H9 (cell line): ENCODE measurements around the gene PER2. TPM values are rescaled to one million over a fixed set of nuclear protein-coding genes. Genes with fewer than 3 reads are reported as not detected.

Source experiments
- DNase-seq: peaks from one replicate; pipeline ENCODE4 v3.0.0-alpha.2; 2017
- H2AFZ ChIP-seq: one replicate; pipeline ENCODE4 v1.6.1; 2013; ENCODE audit warnings: mild to moderate bottlenecking, low read length, control low read depth, moderate library complexity
- H2AK5ac ChIP-seq: 2 replicates; pipeline ENCODE4 v1.6.1; 2013; ENCODE audit warnings: low read length, control low read depth, mixed read lengths; ENCODE audit not compliant: insufficient read length
- H2BK120ac ChIP-seq: one replicate; pipeline ENCODE4 v1.6.1; 2013; ENCODE audit warnings: low read depth, mild to moderate bottlenecking, low read length, control low read depth, inconsistent platforms; ENCODE audit not compliant: poor library complexity, severe bottlenecking
- H2BK12ac ChIP-seq: 2 replicates; pipeline ENCODE4 v1.6.1; 2013; ENCODE audit warnings: low read length, control low read depth, mixed read lengths, low read depth; ENCODE audit not compliant: insufficient read length
- H2BK15ac ChIP-seq: 2 replicates; pipeline ENCODE4 v1.6.1; 2013; ENCODE audit warnings: low read depth, low read length, control low read depth
- H2BK20ac ChIP-seq: one replicate; pipeline ENCODE4 v1.6.1; 2013; ENCODE audit warnings: low read depth, mild to moderate bottlenecking, low read length, control low read depth, inconsistent platforms; ENCODE audit not compliant: poor library complexity, severe bottlenecking
- H2BK5ac ChIP-seq: 2 replicates; pipeline ENCODE4 v1.6.1; 2013; ENCODE audit warnings: low read length, control low read depth, mixed read lengths; ENCODE audit not compliant: insufficient read length
- H3K14ac ChIP-seq: 2 replicates; pipeline ENCODE4 v1.6.1; 2013; ENCODE audit warnings: low read length, control low read depth; ENCODE audit not compliant: insufficient read depth
- H3K18ac ChIP-seq: 2 replicates; pipeline ENCODE4 v1.6.1; 2013; ENCODE audit warnings: low read depth, mild to moderate bottlenecking, mixed read lengths, low read length, control low read depth; ENCODE audit not compliant: insufficient read length
- H3K23ac ChIP-seq: 2 replicates; pipeline ENCODE4 v1.6.1; 2013; ENCODE audit warnings: low read length, control low read depth, mixed read lengths, low read depth; ENCODE audit not compliant: insufficient read length
- H3K23me2 ChIP-seq: 2 replicates; pipeline ENCODE4 v1.6.1; 2013; ENCODE audit warnings: low read depth, mild to moderate bottlenecking, mixed read lengths, low read length, control low read depth; ENCODE audit not compliant: insufficient read length, poor library complexity, severe bottlenecking
- H3K27ac ChIP-seq: 2 replicates; pipeline ENCODE4 v1.5.1; 2013; ENCODE audit warnings: low read length, control low read depth, mixed read lengths, low read depth; ENCODE audit not compliant: insufficient read length
- H3K27me3 ChIP-seq: 2 replicates; pipeline ENCODE4 v1.6.1; 2013; ENCODE audit warnings: low read length, control low read depth, inconsistent platforms; ENCODE audit not compliant: insufficient read depth
- H3K4ac ChIP-seq: 2 replicates; pipeline ENCODE4 v1.6.1; 2013; ENCODE audit warnings: low read depth, mild to moderate bottlenecking, control low read depth, inconsistent platforms, low read length, moderate library complexity
- H3K4me1 ChIP-seq: 2 replicates; pipeline ENCODE4 v1.6.1; 2013; ENCODE audit warnings: low read length, control low read depth, inconsistent platforms; ENCODE audit not compliant: insufficient read depth
- H3K4me2 ChIP-seq: 2 replicates; pipeline ENCODE4 v1.6.1; 2013; ENCODE audit warnings: low read length, control low read depth, mixed read lengths; ENCODE audit not compliant: insufficient read length, insufficient read depth
- H3K56ac ChIP-seq: 2 replicates; pipeline ENCODE4 v1.6.1; 2013; ENCODE audit warnings: low read depth, mild to moderate bottlenecking, mixed read lengths, low read length, control low read depth; ENCODE audit not compliant: insufficient read length
- H3K79me1 ChIP-seq: 2 replicates; pipeline ENCODE4 v1.6.1; 2013; ENCODE audit warnings: low read depth, mild to moderate bottlenecking, moderate library complexity, low read length, control low read depth, inconsistent platforms; ENCODE audit not compliant: insufficient read depth, poor library complexity, severe bottlenecking
- H3K79me2 ChIP-seq: 2 replicates; pipeline ENCODE4 v1.6.1; 2013; ENCODE audit warnings: low read length, control low read depth, inconsistent platforms; ENCODE audit not compliant: insufficient read depth
- H3K9ac ChIP-seq: 2 replicates; pipeline ENCODE4 v1.6.1; 2013; ENCODE audit warnings: low read length, control low read depth, mixed read lengths; ENCODE audit not compliant: insufficient read length; ENCODE audit errors: extremely low read depth
- H3K9me3 ChIP-seq: one replicate; pipeline ENCODE4 v1.6.1; 2013; ENCODE audit warnings: low read depth, low read length, inconsistent platforms; ENCODE audit not compliant: control insufficient read depth
- H3T11ph ChIP-seq: one replicate; pipeline ENCODE4 v1.6.1; 2013; ENCODE audit warnings: mild to moderate bottlenecking, low read length, control low read depth, inconsistent platforms
- H4K20me1 ChIP-seq: one replicate; pipeline ENCODE4 v1.6.1; 2013; ENCODE audit not compliant: control insufficient read depth, insufficient read length, insufficient read depth
- H4K5ac ChIP-seq: 2 replicates; pipeline ENCODE4 v1.6.1; 2013; ENCODE audit warnings: low read depth, mild to moderate bottlenecking, mixed read lengths, low read length, control low read depth; ENCODE audit not compliant: insufficient read length
- H4K8ac ChIP-seq: replicated peaks from 2 replicates; pipeline ENCODE4 v1.6.1; 2013; ENCODE audit warnings: low read length, control low read depth, mixed read lengths, low read depth; ENCODE audit not compliant: insufficient read length
- H4K91ac ChIP-seq: 2 replicates; pipeline ENCODE4 v1.6.1; 2013; ENCODE audit warnings: low read depth, mild to moderate bottlenecking, moderate library complexity, mixed read lengths, low read length, control low read depth; ENCODE audit not compliant: insufficient read length
- H3K27ac Mint-ChIP-seq, 3 experiments: 2 replicates in 2 of 3; 3 replicates in 1 of 3; pipeline ENCODE4 v1.8.0; 2020 to 2021; ENCODE audit warnings: mixed read lengths in 3 of 3, mild to moderate bottlenecking in 1 of 3, moderate library complexity in 1 of 3
- H3K27me3 Mint-ChIP-seq: 2 replicates; pipeline ENCODE4 v1.8.0; 2021; ENCODE audit warnings: low read depth, mild to moderate bottlenecking, moderate library complexity, mixed read lengths
- H3K36me3 Mint-ChIP-seq, 3 experiments: 2 replicates in 2 of 3; 3 replicates in 1 of 3; pipeline ENCODE4 v1.8.0; 2020 to 2021; ENCODE audit warnings: low read depth in 3 of 3, mixed read lengths in 3 of 3; ENCODE audit not compliant: insufficient read depth in 1 of 3
- H3K4me1 Mint-ChIP-seq, 2 experiments: 2 replicates each; pipeline ENCODE4 v1.8.0; 2020; ENCODE audit warnings: mixed read lengths in 2 of 2
- H3K4me3 Mint-ChIP-seq, 2 experiments: 2 replicates in 1 of 2; 3 replicates in 1 of 2; pipeline ENCODE4 v1.8.0; 2020 to 2021; ENCODE audit warnings: mild to moderate bottlenecking in 2 of 2, mixed read lengths in 2 of 2, moderate library complexity in 1 of 2
- H3K9me3 Mint-ChIP-seq, 2 experiments: 2 replicates in 1 of 2; 3 replicates in 1 of 2; pipeline ENCODE4 v1.8.0; 2020; ENCODE audit warnings: mild to moderate bottlenecking in 2 of 2, mixed read lengths in 2 of 2, moderate library complexity in 1 of 2
- CTCF ChIP-seq: fragments of 200-600 bp; sonication (generic); conservative IDR thresholded peaks from 3 replicates; pipeline ENCODE4 v1.8.0; 2021; ENCODE audit warnings: antibody characterized with exemption, mild to moderate bottlenecking
- WGBS: extraction: QIAGEN DNeasy Blood & Tissue Kit; methylation state at CpG from one replicate; pipeline ENCODE4 v1.1.7; 2013; ENCODE audit warnings: missing lambda C conversion rate, low lambda C conversion rate, mixed read lengths; ENCODE audit not compliant: insufficient read length; ENCODE audit errors: extremely low coverage; 5-methylcytosine and 5-hydroxymethylcytosine counted together
- total RNA-seq: library from RNA; stranded (reverse); gene quantifications from 2 replicates; pipeline ENCODE4 v1.2.1, GENCODE V29; 2021

PER2 gene
- total RNA-seq, 1 experiment from 2014 or later: 12.9 TPM

DNA sequence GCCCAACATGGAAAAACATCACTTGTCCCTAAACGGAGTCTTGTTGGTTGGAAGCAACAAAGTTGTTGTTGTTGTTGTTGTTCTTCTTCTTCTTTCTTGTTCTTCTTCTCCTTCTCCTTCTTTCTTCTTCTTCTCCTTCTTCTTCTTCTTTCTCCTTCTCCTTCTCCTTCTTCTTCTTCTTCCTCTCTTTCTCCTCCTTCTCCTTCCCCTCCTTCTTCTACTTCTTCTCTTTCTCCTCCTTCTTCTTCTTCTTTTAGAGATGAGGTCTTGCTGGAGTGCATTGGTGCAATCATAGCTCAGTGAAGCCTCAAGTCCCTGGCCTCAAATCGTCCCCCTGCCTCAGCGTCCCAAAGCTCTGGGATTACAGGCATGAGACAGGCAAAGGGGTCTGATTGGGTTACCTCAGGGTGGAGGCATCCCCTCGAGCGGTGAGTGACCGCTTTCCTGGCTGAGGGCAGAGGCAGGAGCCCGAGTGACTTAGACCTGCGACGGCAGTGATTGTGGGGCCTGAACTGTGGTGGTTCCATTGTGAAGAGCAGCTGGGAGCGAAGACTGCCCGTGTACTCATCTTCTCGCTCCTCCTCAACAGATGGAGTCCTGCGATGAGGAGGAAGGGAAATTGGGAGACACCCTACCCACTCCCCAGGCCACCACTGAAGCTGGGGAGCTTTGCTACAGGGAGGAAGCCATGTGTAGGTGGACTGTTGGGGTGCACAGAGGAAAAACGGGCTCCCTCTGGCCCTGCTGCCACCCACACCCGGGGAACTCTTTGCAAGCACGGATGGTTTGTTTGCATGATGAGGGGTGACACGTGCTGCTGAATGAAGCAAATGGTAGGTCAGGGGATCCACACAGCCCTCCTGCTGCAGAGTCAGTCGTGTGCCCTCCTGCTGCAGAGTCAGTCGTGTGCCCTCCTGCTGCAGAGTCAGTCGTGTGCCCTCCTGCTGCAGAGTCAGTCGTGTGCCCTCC lies 7.0 kb upstream of the PER2 start:
- Histone ChIP-seq H3K9ac (no peak overlapping the region), H3K27me3 (no peaks in the 10 kb centered on the region), H3K79me2 (no peaks in the 10 kb centered on the region), H3K23ac (no peak overlapping the region), H3K4me1 (no peaks in the 10 kb centered on the region), H3T11ph (no peak overlapping the region), H3K9me3 (no peaks in the 10 kb centered on the region), H3K23me2 (no peaks in the 10 kb centered on the region), H3K4ac (no peak overlapping the region), H3K27ac (no peak overlapping the region), H4K91ac (no peak overlapping the region), H4K8ac (no peak overlapping the region), H3K56ac (no peak overlapping the region), H2BK120ac (no peak overlapping the region), H3K18ac (no peak overlapping the region), H4K5ac (no peak overlapping the region), H2BK20ac (no peak overlapping the region), H4K20me1 (no peaks in the 10 kb centered on the region), H2AK5ac (no peak overlapping the region), H2BK15ac (no peak overlapping the region), H3K79me1 (no peaks in the 10 kb centered on the region), H2BK12ac (no peak overlapping the region), H2AFZ (no peak overlapping the region), H3K14ac (no peak overlapping the region), H3K4me2 (no peak overlapping the region), H2BK5ac (no peak overlapping the region)
- Mint-ChIP-seq H3K27ac (no peak overlapping the region), H3K9me3 (no peaks in the 10 kb centered on the region), H3K27me3 (peaks cover 28% of the 10 kb centered on the region), H3K4me1 (peaks cover 5 to 10% of the 10 kb centered on the region in 2 experiments), H3K4me3 (no peak overlapping the region), H3K36me3 (no peaks in the 10 kb centered on the region)
- no peak for DNase-seq
- no CpG with 5 or more reads among the region's 21 CpGs for WGBS
- TF ChIP-seq CTCF: no peak
